Pancreas (tissue), 10 donors: Measurements from ENCODE around the gene GATAD2A. TPM values are rescaled to one million over a fixed set of nuclear protein-coding genes. Genes with fewer than 3 reads are reported as not detected.

ENCODE experiments used
- ATAC-seq, 4 donors: fragments of 200-7000 bp; cut with Tn5 transposase; one replicate each; pipeline versions ENCODE4 v1.8.0 to v1.9.1; 2020; ENCODE audit warnings: mild to moderate bottlenecking in 4 of 4, moderate library complexity in 4 of 4
- DNase-seq, 6 donors: peaks; one replicate each; pipeline ENCODE4 v3.0.0-alpha.2; 2020
- FAIRE-seq: peaks from 2 replicates; lab custom pipeline; 2012; peaks lifted over from hg19 to GRCh38; lab: Jason Lieb, UNC
- H3K27ac ChIP-seq, 4 donors: fragments of 200-600 bp; sonication (generic); 1 replicate in 3 of 4; 2 replicates in 1 of 4; pipeline versions ENCODE4 v1.5.0 to v1.8.0; 2020
- H3K27me3 ChIP-seq, 4 donors: fragments of 200-600 bp; one replicate each; pipeline ENCODE4 v1.8.0; 2021
- H3K36me3 ChIP-seq, 3 donors: fragments of 200-600 bp; sonication (generic) in 1 of 3; one replicate each; pipeline versions ENCODE4 v1.5.0 to v1.8.0; 2020 to 2021
- H3K4me1 ChIP-seq, 3 donors: fragments of 200-600 bp; one replicate each; pipeline ENCODE4 v1.8.0; 2021
- H3K4me3 ChIP-seq, 4 donors: fragments of 200-600 bp; sonication (generic) in 2 of 4; one replicate each; pipeline versions ENCODE4 v1.5.0 to v1.8.0; 2020 to 2021
- H3K9me3 ChIP-seq, 4 donors: fragments of 200-600 bp; one replicate each; pipeline ENCODE4 v1.8.0; 2021
- WGBS, 2 donors: extraction: QIAGEN DNeasy Blood & Tissue Kit; methylation state at CpG; one replicate each; pipeline ENCODE4 v1.1.7; 2013; 5-methylcytosine and 5-hydroxymethylcytosine counted together
- intact Hi-C, 3 donors: fragments of 100-400 bp; cut with DNase I; formaldehyde crosslinking; loops; one replicate each; pipeline versions ENCODE4 v1.11.1 to v1.14.2; 2022
- polyA plus RNA-seq, 2 donors: library from polyadenylated mRNA; stranded (reverse); fragments of 200-250 nt; gene quantifications; one replicate each; pipeline ENCODE4 v1.2.3, GENCODE V29; 2013
- total RNA-seq, 6 donors: library from RNA; stranded (reverse); fragmentation: NEBNext Ultra II Directional in 4 of 6; extraction: Animal tissue kit (Norgen Biotek cat#: 25700) in 4 of 6; gene quantifications; one replicate each; pipeline versions ENCODE4 v1.2.1 to v1.2.4, GENCODE V29; 2021 to 2023
- TF ChIP-seq, protein P1 (sequence below), 4 donors: fragments of 200-600 bp; sonication (generic) in 3 of 4; IDR thresholded peaks; one replicate each; pipeline versions ENCODE4 v1.5.0 to v1.8.0; 2021; ENCODE audit warnings: antibody characterized with exemption in 4 of 4
- donor health status: healthy with polysubstance abuse.
- donor health status: DM: no; HTN: no; CAD: no; lungs with moderate emphysema.
- donor health status: DM: no; HTN: no; CAD: no.
- donor health status: control.
- donor health status: control.
- donor health status: Bipolar disorder and iron deficiency.
- donor health status: DM: yes; HTN: yes; CAD: no.
- donor health status: DM: no; HTN: no; CAD: no.
- donor health status: DM: no; HTN: no; CAD: no.
- donor health status: DM: yes; HTN: yes; CAD: no.

GATAD2A gene
- total and polyA plus RNA-seq, 8 donors, result 11.9 to 51.8 (median 36.7) TPM

DNA sequence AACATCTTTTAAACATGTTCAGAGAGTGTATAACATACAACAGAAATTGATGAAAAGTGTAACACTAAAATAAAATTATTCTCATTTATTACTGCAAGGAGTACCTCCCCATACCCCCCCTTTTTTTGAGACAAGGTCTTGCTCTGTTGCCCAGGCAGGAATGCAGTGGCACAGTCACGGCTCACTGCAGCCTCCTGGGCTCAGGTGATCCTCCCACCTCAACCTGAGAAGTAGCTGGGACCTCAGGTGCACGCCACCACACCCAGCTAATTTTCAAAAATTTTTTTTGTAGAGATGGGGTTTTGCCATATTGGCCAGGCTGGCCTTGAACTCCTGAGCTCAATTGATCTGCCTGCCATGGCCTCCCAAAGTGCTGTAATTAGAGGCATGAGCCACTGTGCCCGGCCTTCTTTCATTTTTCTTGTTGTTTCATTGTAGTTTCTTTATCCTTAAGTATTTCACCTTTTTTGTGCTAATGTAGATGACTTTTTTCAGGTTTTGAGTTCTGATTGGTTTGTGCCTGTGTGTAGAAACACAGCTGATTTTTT lies 28.3 kb downstream of the GATAD2A start:
- intact Hi-C loops, result no loop called here
- WGBS, 2 donors, result 71 to 72% methylated on average over 3 of the region's 3 CpGs
- Histone ChIP-seq H3K36me3 (no peaks in the 10 kb centered on the region), H3K27me3 (no peaks in the 10 kb centered on the region), H3K27ac (peak overlapping the region in 3 of 4 donors; percentile 11 to 28 (median 17)), H3K9me3 (no peaks in the 10 kb centered on the region), H3K4me3 (no peak overlapping the region), H3K4me1 (peaks cover 11 to 17% (median 15%) of the 10 kb centered on the region in 3 donors)
- no peak for ATAC-seq
- no peak for DNase-seq
- no peak for FAIRE-seq
- TF ChIP-seq, protein P1, sequence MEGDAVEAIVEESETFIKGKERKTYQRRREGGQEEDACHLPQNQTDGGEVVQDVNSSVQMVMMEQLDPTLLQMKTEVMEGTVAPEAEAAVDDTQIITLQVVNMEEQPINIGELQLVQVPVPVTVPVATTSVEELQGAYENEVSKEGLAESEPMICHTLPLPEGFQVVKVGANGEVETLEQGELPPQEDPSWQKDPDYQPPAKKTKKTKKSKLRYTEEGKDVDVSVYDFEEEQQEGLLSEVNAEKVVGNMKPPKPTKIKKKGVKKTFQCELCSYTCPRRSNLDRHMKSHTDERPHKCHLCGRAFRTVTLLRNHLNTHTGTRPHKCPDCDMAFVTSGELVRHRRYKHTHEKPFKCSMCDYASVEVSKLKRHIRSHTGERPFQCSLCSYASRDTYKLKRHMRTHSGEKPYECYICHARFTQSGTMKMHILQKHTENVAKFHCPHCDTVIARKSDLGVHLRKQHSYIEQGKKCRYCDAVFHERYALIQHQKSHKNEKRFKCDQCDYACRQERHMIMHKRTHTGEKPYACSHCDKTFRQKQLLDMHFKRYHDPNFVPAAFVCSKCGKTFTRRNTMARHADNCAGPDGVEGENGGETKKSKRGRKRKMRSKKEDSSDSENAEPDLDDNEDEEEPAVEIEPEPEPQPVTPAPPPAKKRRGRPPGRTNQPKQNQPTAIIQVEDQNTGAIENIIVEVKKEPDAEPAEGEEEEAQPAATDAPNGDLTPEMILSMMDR (IDR thresholded peaks at IDR 0.05), result no peak

DNA sequence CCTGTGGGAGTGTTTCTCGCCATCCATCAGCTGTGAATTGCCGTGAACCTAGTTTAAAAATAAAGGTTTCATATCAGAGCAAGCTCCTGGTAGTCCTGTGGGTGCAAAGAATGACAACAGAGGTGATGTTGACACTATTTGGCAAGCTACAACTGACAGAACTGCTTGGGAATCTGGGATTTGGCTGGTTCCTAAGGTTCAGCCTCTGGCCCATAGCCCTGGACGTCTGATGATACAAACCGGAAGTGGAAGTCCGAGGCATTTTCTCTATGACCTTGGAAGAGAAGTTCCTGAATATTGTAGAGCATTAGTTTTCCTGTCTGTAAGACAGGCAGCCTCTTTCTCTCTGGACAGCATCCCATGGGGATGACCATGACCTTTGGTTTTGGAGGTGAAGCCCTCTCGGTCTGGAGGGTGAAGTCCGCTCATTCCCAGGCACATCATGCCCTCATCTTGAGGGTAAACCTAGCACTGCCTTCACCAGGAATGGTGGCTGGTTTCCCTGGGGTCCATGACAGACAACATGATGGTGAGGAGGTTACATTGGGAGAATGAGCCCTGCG lies 29.1 kb downstream of the GATAD2A start:
- ATAC-seq (peak; percentile 63 to 73 (median 68)), DNase-seq (peak in 2 of 6 donors; percentile 27 to 34), FAIRE-seq (no peak)
- Histone ChIP-seq H3K36me3 (no peaks in the 10 kb centered on the region), H3K4me3 (no peak overlapping the region), H3K27me3 (no peaks in the 10 kb centered on the region), H3K27ac (peak overlapping the region in 3 of 4 donors; percentile 17 to 32 (median 28)), H3K4me1 (peaks cover 11 to 17% (median 15%) of the 10 kb centered on the region in 3 donors), H3K9me3 (no peaks in the 10 kb centered on the region)
- 37 to 38% methylated on average over 8 of the region's 8 CpGs for WGBS, 2 donors
- intact Hi-C loops, result no loop called here
- TF ChIP-seq, protein P1 (IDR thresholded peaks at IDR 0.05), result no peak

DNA sequence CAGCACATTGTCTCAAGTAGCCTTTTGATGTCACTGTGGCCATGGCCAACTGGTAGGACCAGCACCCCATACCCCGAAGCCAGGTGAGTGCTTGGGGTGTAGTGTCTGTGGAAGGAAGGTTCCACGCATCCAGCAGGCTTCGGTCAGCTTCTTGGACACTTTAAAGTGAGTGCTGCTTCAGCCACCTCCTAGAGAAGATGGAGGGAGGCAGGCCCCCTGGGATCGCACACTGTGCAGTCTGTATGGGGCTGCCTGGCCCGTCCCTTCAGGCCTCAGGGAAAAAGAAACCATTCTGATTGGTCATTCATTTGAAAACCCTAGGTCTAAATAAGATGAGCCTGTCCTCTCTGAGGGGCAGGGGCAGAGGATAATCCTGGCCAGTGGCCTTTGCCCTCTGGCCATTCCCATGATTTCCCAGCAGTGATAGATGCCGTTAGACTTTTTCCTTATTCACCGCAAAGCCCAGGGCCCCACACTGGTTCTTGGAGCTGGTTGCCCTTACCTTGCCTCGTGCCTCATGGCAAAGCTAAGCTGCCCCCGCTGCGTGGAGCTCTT lies 30.7 kb downstream of the GATAD2A start:
- H3K9me3 ChIP-seq, result no peaks in the 10 kb centered on the region
- H3K4me3 ChIP-seq, result no peak overlapping the region
- no peaks in the 10 kb centered on the region for H3K36me3 ChIP-seq
- H3K27ac ChIP-seq, result no peak overlapping the region
- H3K4me1 ChIP-seq, result peaks cover 11 to 17% (median 15%) of the 10 kb centered on the region in 3 donors
- 89 to 91% methylated on average over 10 of the region's 10 CpGs for WGBS, 2 donors
- no peaks in the 10 kb centered on the region for H3K27me3 ChIP-seq
- no peak for DNase-seq
- intact Hi-C loops, result no loop called here
- FAIRE-seq, result no peak
- TF ChIP-seq, protein P1 (IDR thresholded peaks at IDR 0.05), result no peak
- ATAC-seq, result no peak

DNA sequence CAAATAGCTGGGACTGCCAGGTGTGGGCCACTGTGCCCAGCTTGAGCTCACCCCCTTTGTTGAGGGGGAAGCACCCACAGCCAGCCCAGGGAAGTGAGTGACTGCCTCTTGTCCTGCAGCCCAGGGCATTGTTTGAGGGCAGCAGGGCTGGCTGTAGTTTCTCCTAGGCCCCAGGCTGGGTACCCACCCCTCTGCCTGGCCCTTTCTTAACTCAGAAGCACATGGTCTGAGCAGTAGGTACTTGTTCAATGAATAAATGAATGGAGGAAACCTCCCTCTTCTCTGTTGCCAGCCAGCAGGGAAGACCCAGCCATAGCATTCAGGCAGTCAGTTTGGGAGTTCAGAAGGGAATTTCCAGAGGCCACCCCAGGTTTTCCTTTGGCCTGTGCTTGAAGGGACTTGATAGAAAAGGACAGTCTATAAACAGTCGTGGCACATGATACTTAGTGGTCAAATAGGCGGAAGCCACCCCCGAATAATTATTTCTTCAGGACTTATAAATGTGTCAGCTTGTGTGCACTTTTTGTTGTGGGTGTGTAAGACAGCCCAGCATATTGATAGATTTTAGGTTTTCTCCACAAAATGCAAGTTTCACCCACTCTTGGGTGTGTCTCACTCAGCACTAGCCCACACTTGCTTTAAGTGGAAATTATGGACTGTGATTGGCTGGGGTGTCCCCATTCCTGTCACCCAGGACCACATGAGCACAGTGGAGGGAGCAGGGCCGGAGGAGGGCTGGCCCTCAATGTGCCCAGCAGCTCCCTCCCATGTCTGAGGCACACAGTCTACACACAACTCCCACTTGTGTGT lies 33.1 kb downstream of the GATAD2A start:
- H3K27ac ChIP-seq, result no peak overlapping the region
- H3K4me1 ChIP-seq, result peaks cover 11 to 14% (median 14%) of the 10 kb centered on the region in 3 donors
- ATAC-seq (no peak), FAIRE-seq (no peak), DNase-seq (no peak)
- H3K9me3 ChIP-seq, result no peaks in the 10 kb centered on the region
- H3K27me3 ChIP-seq, result no peaks in the 10 kb centered on the region
- H3K4me3 ChIP-seq, result no peak overlapping the region
- intact Hi-C loops, result no loop called here
- TF ChIP-seq, protein P1 (IDR thresholded peaks at IDR 0.05), result no peak
- no peaks in the 10 kb centered on the region for H3K36me3 ChIP-seq
- 82 to 87% methylated on average over 4 of the region's 4 CpGs for WGBS, 2 donors
